Stimulated activated CD4-positive, alpha-beta T cell treated with anti-CD3 and anti-CD28 coated beads, TNF-alpha, amount 100 ng/mL, for 4 hours (primary cell): ENCODE results near the gene TMEM233.
"Not testable (repeated sequence)": the region's sequence is repeated elsewhere in the genome, so short reads cannot be mapped to it uniquely, and the experiment has no call there.

ENCODE experiments used
- DNase-seq, 3 experiments: peaks; one replicate each; pipeline ENCODE4 v3.0.0-alpha.2; 2020; ENCODE audit warnings: low read depth in 3 of 3

The TMEM233 gene

GRCh38 chr12:119609358-119609757, 15.8 kb downstream of the TMEM233 start:
- no peak for DNase-seq

- no peak for DNase-seq
Measured at GRCh38 chr12:119613319-119613936, 19.9 kb downstream of the TMEM233 start.

GRCh38 chr12:119614705-119615104, 21.1 kb downstream of the TMEM233 start:
- DNase-seq, result no peak

GRCh38 chr12:119615518-119616475, 22.2 kb downstream of the TMEM233 start:
- no peak for DNase-seq

GRCh38 chr12:119618328-119618896, 24.8 kb downstream of the TMEM233 start:
- not testable (repeated sequence) for DNase-seq

- DNase-seq, result no peak
Measured at GRCh38 chr12:119620490-119620889, 26.9 kb downstream of the TMEM233 start.

GRCh38 chr12:119621878-119622277, 28.3 kb downstream of the TMEM233 start:
- DNase-seq, result no peak

- DNase-seq, result no peak
Measured at GRCh38 chr12:119624966-119625365, 31.4 kb downstream of the TMEM233 start.

GRCh38 chr12:119627019-119627643, 33.6 kb downstream of the TMEM233 start:
- no peak for DNase-seq

- no peak for DNase-seq
Measured at GRCh38 chr12:119627686-119628085, 34.1 kb downstream of the TMEM233 start.

- no peak for DNase-seq
Measured at GRCh38 chr12:119630223-119630780, 36.7 kb downstream of the TMEM233 start.

- DNase-seq, result no peak
Measured at GRCh38 chr12:119630962-119631550, 37.5 kb downstream of the TMEM233 start.

GRCh38 chr12:119631930-119632678, 38.5 kb downstream of the TMEM233 start:
- DNase-seq, result no peak

GRCh38 chr12:119634743-119635142, 41.2 kb downstream of the TMEM233 start:
- no peak for DNase-seq

GRCh38 chr12:119642986-119643385, 49.4 kb downstream of the TMEM233 start:
- DNase-seq, result no peak

GRCh38 chr12:119644930-119645329, 51.4 kb downstream of the TMEM233 start:
- no peak for DNase-seq

- DNase-seq, result no peak
Measured at GRCh38 chr12:119645535-119646059, 52.0 kb downstream of the TMEM233 start.

- no peak for DNase-seq
Measured at GRCh38 chr12:119649202-119649808, 55.7 kb downstream of the TMEM233 start.

- no peak for DNase-seq
Measured at GRCh38 chr12:119652665-119653064, 59.1 kb downstream of the TMEM233 start.

GRCh38 chr12:119657001-119657400, 63.4 kb downstream of the TMEM233 start:
- DNase-seq, result not testable (repeated sequence)
